Heart right ventricle (tissue), 16 donors: ENCODE measurements around the gene SLC34A2. TPM values are rescaled to one million over a fixed set of nuclear protein-coding genes. Genes with fewer than 3 reads are reported as not detected.

Experiments
- ATAC-seq, 8 donors: fragments of 200-7000 bp; cut with Tn5 transposase; one replicate each; pipeline ENCODE4 v1.9.1; 2020; ENCODE audit warnings: mild to moderate bottlenecking in 8 of 8, moderate library complexity in 8 of 8, moderate number of reproducible peaks in 1 of 8
- DNase-seq, 2 donors: peaks; one replicate each; pipeline ENCODE4 v3.0.0-alpha.2; 2020
- H3K27ac ChIP-seq, 10 donors: fragments of 200-600 bp; sonication (generic) in 2 of 10; one replicate each; pipeline versions ENCODE4 v1.5.0 to v1.8.0; 2020 to 2022; ENCODE audit warnings: mild to moderate bottlenecking in 3 of 10
- H3K27me3 ChIP-seq, 7 donors: fragments of 200-600 bp; one replicate each; pipeline ENCODE4 v1.8.0; 2021 to 2022; ENCODE audit warnings: mild to moderate bottlenecking in 2 of 7
- H3K36me3 ChIP-seq, 9 donors: fragments of 200-600 bp; sonication (generic) in 1 of 9; one replicate each; pipeline versions ENCODE4 v1.5.0 to v1.8.0; 2020 to 2022; ENCODE audit warnings: mild to moderate bottlenecking in 2 of 9
- H3K4me1 ChIP-seq, 9 donors: fragments of 200-600 bp; sonication (generic) in 1 of 9; one replicate each; pipeline versions ENCODE4 v1.5.0 to v1.8.0; 2020 to 2022; ENCODE audit warnings: mild to moderate bottlenecking in 4 of 9
- H3K4me3 ChIP-seq, 10 donors: fragments of 200-600 bp; sonication (generic) in 2 of 10; one replicate each; pipeline versions ENCODE4 v1.5.0 to v1.8.0; 2020 to 2022; ENCODE audit warnings: mild to moderate bottlenecking in 7 of 10, moderate library complexity in 2 of 10
- H3K9me3 ChIP-seq, 11 donors: fragments of 200-600 bp in 10 of 11; sonication (generic) in 2 of 11; one replicate each; pipeline versions ENCODE4 v1.5.0 to v1.8.0; 2013 to 2022; ENCODE audit warnings: mild to moderate bottlenecking in 2 of 11, control low read depth in 1 of 11, moderate library complexity in 1 of 11
- CTCF ChIP-seq, 9 donors: fragments of 200-600 bp; sonication (generic) in 2 of 9; IDR thresholded peaks; one replicate each; pipeline versions ENCODE4 v1.5.0 to v1.8.0; 2021 to 2022; ENCODE audit warnings: antibody characterized with exemption in 9 of 9, mild to moderate bottlenecking in 5 of 9, moderate library complexity in 1 of 9
- WGBS, 2 donors: extraction: QIAGEN DNeasy Blood & Tissue Kit; methylation state at CpG; one replicate each; pipeline ENCODE4 v1.1.7; 2013; ENCODE audit warnings: inconsistent platforms in 1 of 2; 5-methylcytosine and 5-hydroxymethylcytosine counted together
- intact Hi-C, 10 donors: fragments of 100-400 bp; cut with DNase I; formaldehyde crosslinking; loops; one replicate each; pipeline versions ENCODE4 v1.11.1 to v1.14.2; 2022
- polyA plus RNA-seq, 2 donors: library from polyadenylated mRNA; stranded (reverse); fragments of 200-250 nt; gene quantifications; one replicate each; pipeline ENCODE4 v1.2.3, GENCODE V29; 2013
- total RNA-seq, 10 donors: library from RNA; stranded (reverse); fragmentation: NEBNext Ultra II Directional in 3 of 10; extraction: Animal tissue kit (Norgen Biotek cat#: 25700) in 3 of 10; gene quantifications; one replicate each; pipeline versions ENCODE4 v1.2.1 to v1.2.4, GENCODE V29; 2021 to 2023
- donor health status: Arrhythmogenic right ventricular cardiomyopathy.
- donor health status: ischemic (EF 13 %, LVEDD 7.1; RV severe dilation, severe dysfunction).
- donor health status: healthy with polysubstance abuse.
- donor health status: DM: no; HTN: yes; CAD: no.
- donor health status: DM: no; HTN: no; CAD: no.
- donor health status: ischemic (EF 25% LVEDD 6.9; RV normal size, moderate dysfunction).
- donor health status: ischemic (EF 25% LVEDD 5.7; RV mildly dilated, moderate dysfunction).
- donor health status: healthy.
- donor health status: DM: yes; HTN: yes; CAD: no.
- donor health status: Ischemic cardiomyopathy.
- donor health status: ischemic (EF 35%, LVEDD 5.7; RV mildly dilated, moderate dysfunction).
- donor health status: nonischemic (EF 11% LVEDD 7.7; RV severe dilation, severe dysfunction).
- donor health status: DM: yes; HTN: yes; CAD: no.
- donor health status: PGD.
- donor health status: ischemic (EF 29% LVEDD 5.4; RV normal size, mild dysfunction).
- donor health status: nonischemic (EF 23%, LVEDD 6.1; RV moderate dilation, normal function).

SLC34A2 gene
- total and polyA plus RNA-seq, 12 donors = 0.12 to 0.40 (median 0.17) TPM; not detected in 9

GRCh38 chr4:25703731-25704388 lies 48.2 kb downstream of the SLC34A2 start:
- intact Hi-C loops = no loop called here
- DNase-seq (no peak), ATAC-seq (peak; percentile 29 to 88 (median 68))
- Histone ChIP-seq H3K36me3 (no peaks in the 10 kb centered on the region), H3K27ac (peak overlapping the region in 6 of 10 donors; percentile 25 to 68 (median 42)), H3K9me3 (no peaks in the 10 kb centered on the region), H3K4me3 (no peak overlapping the region), H3K27me3 (no peaks in the 10 kb centered on the region), H3K4me1 (peaks cover 0 to 18% (median 4%) of the 10 kb centered on the region in 9 donors)
- TF ChIP-seq CTCF (IDR thresholded peaks at IDR 0.05) = no peak
- 32 to 52% methylated on average over 3 of the region's 3 CpGs for WGBS, 2 donors

- no peaks in the 10 kb centered on the region for H3K36me3 ChIP-seq
- intact Hi-C loops = no loop called here
- WGBS, 2 donors = 80% methylated on average over 2 of the region's 2 CpGs
- DNase-seq (no peak), ATAC-seq (no peak)
- H3K27me3 ChIP-seq = no peaks in the 10 kb centered on the region
- TF ChIP-seq CTCF (IDR thresholded peaks at IDR 0.05) = no peak
- H3K4me1 ChIP-seq = peaks cover 0 to 18% (median 4%) of the 10 kb centered on the region in 9 donors
- peaks cover 0 to 4% (median 0%) of the 10 kb centered on the region in 11 donors for H3K9me3 ChIP-seq
- no peak overlapping the region for H3K4me3 ChIP-seq
- H3K27ac ChIP-seq = peak overlapping the region in 4 of 10 donors; percentile 27 to 68 (median 50)
Observed at GRCh38 chr4:25704516-25704915, 48.9 kb downstream of the SLC34A2 start.

- H3K27ac ChIP-seq = no peak overlapping the region
- ATAC-seq (no peak), DNase-seq (no peak)
- no peaks in the 10 kb centered on the region for H3K36me3 ChIP-seq
- H3K4me3 ChIP-seq = no peak overlapping the region
- H3K27me3 ChIP-seq = no peaks in the 10 kb centered on the region
- TF ChIP-seq CTCF (IDR thresholded peaks at IDR 0.05) = no peak
- intact Hi-C loops = no loop called here
- H3K4me1 ChIP-seq = peaks cover 0 to under 1% (median 0%) of the 10 kb centered on the region in 9 donors
- H3K9me3 ChIP-seq = peaks cover 0 to 6% (median 0%) of the 10 kb centered on the region in 11 donors
- WGBS, 2 donors = 56 to 61% methylated on average over 3 of the region's 3 CpGs
Observed at GRCh38 chr4:25710637-25711036, 55.0 kb downstream of the SLC34A2 start.

- intact Hi-C loops = no loop called here
Observed at GRCh38 chr4:25712611-25713010, 57.0 kb downstream of the SLC34A2 start.

More at GRCh38 chr4:25712611-25713010, 57.0 kb downstream of the SLC34A2 start:
- no peak for DNase-seq
- ATAC-seq = no peak
- TF ChIP-seq CTCF (IDR thresholded peaks at IDR 0.05) = no peak
- H3K4me1 ChIP-seq = no peaks in the 10 kb centered on the region
- H3K27me3 ChIP-seq = no peaks in the 10 kb centered on the region
- peaks cover 0 to 6% (median 0%) of the 10 kb centered on the region in 11 donors for H3K9me3 ChIP-seq
- no peak overlapping the region for H3K27ac ChIP-seq
- H3K4me3 ChIP-seq = no peak overlapping the region
- WGBS, 2 donors = 94% methylated on average over 2 of the region's 2 CpGs
- H3K36me3 ChIP-seq = no peaks in the 10 kb centered on the region
